Liver (tissue), 3 donors: ENCODE measurements around the gene GNG12.

Experiments used
- RAD21 ChIP-seq, 2 donors: IDR thresholded peaks; 2 replicates each; pipeline ENCODE4 v1.6.1; 2016; ENCODE audit warnings: antibody characterized with exemption in 2 of 2, mild to moderate bottlenecking in 2 of 2
- TF ChIP-seq, protein P1 (sequence below): fragments of 150-350 bp; IDR thresholded peaks from 2 replicates; pipeline ENCODE4 v1.5.1; 2017; ENCODE audit warnings: improper control_type of control experiment, low read depth, low read length; ENCODE audit not compliant: missing input control
- TF ChIP-seq, protein P2 (sequence below): IDR thresholded peaks from 2 replicates; pipeline ENCODE4 v1.6.1; 2016; ENCODE audit warnings: antibody characterized with exemption
- donor health status: healthy.
- donor health status: healthy.

- TF ChIP-seq, protein P1, sequence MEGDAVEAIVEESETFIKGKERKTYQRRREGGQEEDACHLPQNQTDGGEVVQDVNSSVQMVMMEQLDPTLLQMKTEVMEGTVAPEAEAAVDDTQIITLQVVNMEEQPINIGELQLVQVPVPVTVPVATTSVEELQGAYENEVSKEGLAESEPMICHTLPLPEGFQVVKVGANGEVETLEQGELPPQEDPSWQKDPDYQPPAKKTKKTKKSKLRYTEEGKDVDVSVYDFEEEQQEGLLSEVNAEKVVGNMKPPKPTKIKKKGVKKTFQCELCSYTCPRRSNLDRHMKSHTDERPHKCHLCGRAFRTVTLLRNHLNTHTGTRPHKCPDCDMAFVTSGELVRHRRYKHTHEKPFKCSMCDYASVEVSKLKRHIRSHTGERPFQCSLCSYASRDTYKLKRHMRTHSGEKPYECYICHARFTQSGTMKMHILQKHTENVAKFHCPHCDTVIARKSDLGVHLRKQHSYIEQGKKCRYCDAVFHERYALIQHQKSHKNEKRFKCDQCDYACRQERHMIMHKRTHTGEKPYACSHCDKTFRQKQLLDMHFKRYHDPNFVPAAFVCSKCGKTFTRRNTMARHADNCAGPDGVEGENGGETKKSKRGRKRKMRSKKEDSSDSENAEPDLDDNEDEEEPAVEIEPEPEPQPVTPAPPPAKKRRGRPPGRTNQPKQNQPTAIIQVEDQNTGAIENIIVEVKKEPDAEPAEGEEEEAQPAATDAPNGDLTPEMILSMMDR = no peak
- TF ChIP-seq RAD21 (IDR thresholded peaks at IDR 0.05) = no peak
- TF ChIP-seq, protein P2, sequence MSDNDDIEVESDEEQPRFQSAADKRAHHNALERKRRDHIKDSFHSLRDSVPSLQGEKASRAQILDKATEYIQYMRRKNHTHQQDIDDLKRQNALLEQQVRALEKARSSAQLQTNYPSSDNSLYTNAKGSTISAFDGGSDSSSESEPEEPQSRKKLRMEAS = no peak
Observed at GRCh38 chr1:67767103-67767782, 66.0 kb downstream of the GNG12 start.
